GM12878 (cell line): ENCODE data around the gene ZMIZ1. TPM values are rescaled to one million over a fixed set of nuclear protein-coding genes. Genes with fewer than 3 reads are reported as not detected.

Source experiments
- BCL11A ChIP-seq: IDR thresholded peaks from 2 replicates; pipeline ENCODE4 v1.6.1; 2011; ENCODE audit warnings: low read depth, low read length
- CREB1 ChIP-seq: IDR thresholded peaks from 2 replicates; pipeline ENCODE4 v1.6.1; 2012; ENCODE audit warnings: low read depth, mild to moderate bottlenecking, inconsistent platforms
- E2F4 ChIP-seq: IDR thresholded peaks from 2 replicates; pipeline ENCODE4 v1.6.1; 2012; ENCODE audit warnings: low read depth, low read length, improper control_type of control experiment
- E4F1 ChIP-seq: fragments of 450-650 bp; IDR thresholded peaks from 2 replicates; pipeline ENCODE4 v1.6.1; 2018; ENCODE audit warnings: borderline replicate concordance, mild to moderate bottlenecking; ENCODE audit not compliant: partially characterized antibody
- GATAD2B ChIP-seq: fragments of 450-650 bp; conservative IDR thresholded peaks from 2 replicates; pipeline ENCODE4 v1.6.1; 2017; ENCODE audit warnings: low read depth, mild to moderate bottlenecking, moderate library complexity
- IKZF1 ChIP-seq: fragments of 450-650 bp; conservative IDR thresholded peaks from 2 replicates; pipeline ENCODE4 v1.6.1; 2017; ENCODE audit warnings: antibody characterized with exemption, mild to moderate bottlenecking
- MEF2A ChIP-seq: IDR thresholded peaks from 2 replicates; pipeline ENCODE4 v1.6.1; 2011; ENCODE audit warnings: low read depth, mild to moderate bottlenecking, low read length, moderate library complexity; ENCODE audit not compliant: insufficient read depth
- POLR2AphosphoS5 ChIP-seq: IDR thresholded peaks from 2 replicates; pipeline ENCODE4 v1.6.1; 2011; ENCODE audit warnings: mild to moderate bottlenecking, low read length, inconsistent platforms
- SMC3 ChIP-seq: IDR thresholded peaks from 2 replicates; pipeline ENCODE4 v1.6.1; 2011; ENCODE audit warnings: low read length, improper control_type of control experiment, borderline replicate concordance
- SUPT20H ChIP-seq: IDR thresholded peaks from 2 replicates; pipeline ENCODE4 v1.6.1; 2011; ENCODE audit warnings: low read depth, mild to moderate bottlenecking, low read length, moderate library complexity, borderline replicate concordance; ENCODE audit not compliant: control insufficient read depth
- SUZ12 ChIP-seq: fragments of 200-600 bp; sonication (generic); IDR thresholded peaks from one replicate; pipeline ENCODE4 v1.6.1; 2018; ENCODE audit warnings: antibody characterized with exemption, mild to moderate bottlenecking; ENCODE audit not compliant: unreplicated experiment
- TARDBP ChIP-seq: IDR thresholded peaks from 2 replicates; pipeline ENCODE4 v1.6.1; 2016; ENCODE audit warnings: borderline replicate concordance
- polyA plus RNA-seq, 11 experiments: library from polyadenylated mRNA; depleted of rRNA in 4 of 11; unstranded in 6 of 11; stranded (reverse) in 5 of 11; fragments of >200 nt; fragmentation: Nextera tagmentation in 4 of 11; fragmentation: Illumina TruSeq in 1 of 11; extraction: Ambion mirVana in 4 of 11; extraction: Trizol in 1 of 11; gene quantifications; 1 replicate in 1 of 11; 2 replicates in 10 of 11; pipeline versions ENCODE4 v1.2.1 to v1.2.3, GENCODE V29; 2011 to 2016; ENCODE audit warnings: inconsistent platforms in 2 of 11, missing spikeins in 2 of 11, low read depth in 1 of 11
- total RNA-seq, 4 experiments: library from RNA; depleted of rRNA in 3 of 4; stranded (reverse); fragments of >200 nt in 3 of 4; fragmentation: Illumina TruSeq in 1 of 4; extraction: Trizol in 1 of 4; gene quantifications; 2 replicates each; pipeline versions ENCODE4 v1.2.1 to v1.2.3, GENCODE V29; 2013 to 2021

The ZMIZ1 gene
- total and polyA plus RNA-seq, 10 of the 15 experiments (the other 5 are each of a cell fraction or from before 2014, with no cell fraction given), result 3.1 to 82.3 (median 14.9) TPM

GRCh38 chr10:79099898-79100448 is 31.2 kb downstream of the ZMIZ1 start (continued):
- no peak for TF ChIP-seq TARDBP
- no peak for TF ChIP-seq POLR2AphosphoS5
- no peak for TF ChIP-seq CREB1
- no peak for TF ChIP-seq E4F1
- no peak for TF ChIP-seq GATAD2B
- no peak for TF ChIP-seq SUPT20H
- no peak for TF ChIP-seq MEF2A
- no peak for TF ChIP-seq SMC3
- TF ChIP-seq E2F4, result no peak
- no peak for TF ChIP-seq BCL11A
- no peak for TF ChIP-seq SUZ12
- no peak for TF ChIP-seq IKZF1
